Psoas muscle (tissue), 8 donors: ENCODE data around the gene TGM6. TPM values are rescaled to one million over a fixed set of nuclear protein-coding genes. Genes with fewer than 3 reads are reported as not detected.

Experiments used
- ATAC-seq, 4 donors: fragments of 200-7000 bp; cut with Tn5 transposase; one replicate each; pipeline ENCODE4 v1.9.1; 2020; ENCODE audit warnings: moderate library complexity in 3 of 4, mild to moderate bottlenecking in 2 of 4
- DNase-seq, 2 donors: peaks; one replicate each; pipeline ENCODE4 v3.0.0-alpha.2; 2020
- H3K27ac ChIP-seq: fragments of 200-600 bp; one replicate; pipeline ENCODE4 v1.8.0; 2022
- H3K27me3 ChIP-seq, 3 donors: fragments of 200-600 bp in 1 of 3; one replicate each; pipeline versions ENCODE4 v1.6.1 to v1.8.0; 2013 to 2022; ENCODE audit warnings: low read length in 2 of 3, mild to moderate bottlenecking in 2 of 3, moderate library complexity in 1 of 3; ENCODE audit not compliant: insufficient read depth in 3 of 3
- H3K36me3 ChIP-seq, 2 donors: fragments of 200-600 bp in 1 of 2; one replicate each; pipeline versions ENCODE4 v1.6.1 to v1.8.0; 2013 to 2022; ENCODE audit warnings: low read depth in 1 of 2, mild to moderate bottlenecking in 1 of 2, moderate library complexity in 1 of 2; ENCODE audit not compliant: insufficient read depth in 1 of 2
- H3K4me1 ChIP-seq: fragments of 200-600 bp; one replicate; pipeline ENCODE4 v1.8.0; 2022
- H3K4me3 ChIP-seq: fragments of 200-600 bp; one replicate; pipeline ENCODE4 v1.8.0; 2022; ENCODE audit warnings: mild to moderate bottlenecking
- H3K9me3 ChIP-seq: fragments of 200-600 bp; one replicate; pipeline ENCODE4 v1.8.0; 2022
- CTCF ChIP-seq: fragments of 200-600 bp; IDR thresholded peaks from one replicate; pipeline ENCODE4 v1.8.0; 2022; ENCODE audit warnings: antibody characterized with exemption
- WGBS, 3 donors: extraction: QIAGEN DNeasy Blood & Tissue Kit; methylation state at CpG; one replicate each; pipeline versions ENCODE4 v1.1.6 to v1.1.7; 2013; 5-methylcytosine and 5-hydroxymethylcytosine counted together
- intact Hi-C, 2 donors: fragments of 100-400 bp; cut with DNase I; formaldehyde crosslinking; loops; one replicate each; pipeline versions ENCODE4 v1.11.0 to v1.14.2; 2022
- polyA plus RNA-seq, 3 donors: library from polyadenylated mRNA; stranded (reverse); fragments of 200-250 nt; gene quantifications; one replicate each; pipeline ENCODE4 v1.2.3, GENCODE V29; 2013
- total RNA-seq, 4 donors: library from RNA; stranded (reverse); fragmentation: NEBNext Ultra II Directional in 2 of 4; extraction: Animal tissue kit (Norgen Biotek cat#: 25700) in 2 of 4; gene quantifications; one replicate each; pipeline versions ENCODE4 v1.2.1 to v1.2.4, GENCODE V29; 2021 to 2023
- donor health status: healthy with polysubstance abuse.
- donor health status: DM: no; HTN: no; CAD: no; lungs with moderate emphysema.
- donor health status: Bipolar disorder and iron deficiency.
- donor health status: healthy.
- donor health status: DM: yes; HTN: yes; CAD: no.
- donor health status: DM: no; HTN: no; CAD: no.
- donor health status: DM: no; HTN: no; CAD: no.
- donor health status: DM: yes; HTN: yes; CAD: no.

Gene TGM6
- total and polyA plus RNA-seq, 7 donors: not detected

GRCh38 chr20:2340136-2340535 is 40.6 kb upstream of the TGM6 start:
- intact Hi-C loops: no loop called here
- H3K4me1 ChIP-seq: no peaks in the 10 kb centered on the region

GRCh38 chr20:2340823-2341222 is 39.9 kb upstream of the TGM6 start:
- intact Hi-C loops: no loop called here
- peaks cover 0 to 3% (median 0%) of the 10 kb centered on the region in 3 donors for H3K27me3 ChIP-seq
- no peak overlapping the region for H3K27ac ChIP-seq

More at GRCh38 chr20:2340136-2340535, 40.6 kb upstream of the TGM6 start:
- Histone ChIP-seq H3K27ac (no peak overlapping the region), H3K36me3 (no peaks in the 10 kb centered on the region), H3K9me3 (no peaks in the 10 kb centered on the region), H3K27me3 (peaks cover 0 to 3% (median 0%) of the 10 kb centered on the region in 3 donors), H3K4me3 (no peak overlapping the region)
- ATAC-seq (no peak), DNase-seq (no peak)
- WGBS, 3 donors: 91 to 95% (median 95%) methylated on average over 11 of the region's 11 CpGs
- TF ChIP-seq CTCF: no peak

GRCh38 chr20:2341336-2341735 is 39.4 kb upstream of the TGM6 start:
- ATAC-seq: no peak
- H3K4me3 ChIP-seq: no peak overlapping the region
- no peak for DNase-seq
- H3K27me3 ChIP-seq: peaks cover 0 to 3% (median 0%) of the 10 kb centered on the region in 3 donors
- H3K27ac ChIP-seq: no peak overlapping the region
- no peak for TF ChIP-seq CTCF
- intact Hi-C loops: no loop called here
- 78 to 87% (median 84%) methylated on average over 7 of the region's 7 CpGs for WGBS, 3 donors
- no peaks in the 10 kb centered on the region for H3K36me3 ChIP-seq
- H3K9me3 ChIP-seq: no peaks in the 10 kb centered on the region
- no peaks in the 10 kb centered on the region for H3K4me1 ChIP-seq

More at GRCh38 chr20:2340823-2341222, 39.9 kb upstream of the TGM6 start:
- Histone ChIP-seq H3K4me3 (no peak overlapping the region), H3K4me1 (no peaks in the 10 kb centered on the region), H3K9me3 (no peaks in the 10 kb centered on the region), H3K36me3 (no peaks in the 10 kb centered on the region)
- no peak for TF ChIP-seq CTCF
- DNase-seq: no peak
- 90 to 92% (median 90%) methylated on average over 6 of the region's 6 CpGs for WGBS, 3 donors
- ATAC-seq: no peak

GRCh38 chr20:2342243-2342642 is 38.5 kb upstream of the TGM6 start:
- intact Hi-C loops: no loop called here
- WGBS, 3 donors: 75 to 85% (median 76%) methylated on average over 3 of the region's 3 CpGs
- Histone ChIP-seq H3K4me1 (no peaks in the 10 kb centered on the region), H3K4me3 (no peak overlapping the region), H3K36me3 (no peaks in the 10 kb centered on the region), H3K27ac (no peak overlapping the region), H3K9me3 (no peaks in the 10 kb centered on the region), H3K27me3 (peaks cover 0 to 3% (median 0%) of the 10 kb centered on the region in 3 donors)
- no peak for ATAC-seq
- TF ChIP-seq CTCF: no peak
- no peak for DNase-seq

GRCh38 chr20:2346188-2346587 is 34.5 kb upstream of the TGM6 start:
- Histone ChIP-seq H3K4me1 (no peaks in the 10 kb centered on the region), H3K4me3 (no peak overlapping the region), H3K36me3 (no peaks in the 10 kb centered on the region), H3K27ac (no peak overlapping the region), H3K9me3 (no peaks in the 10 kb centered on the region), H3K27me3 (peaks cover 0 to 18% (median 5%) of the 10 kb centered on the region in 3 donors)
- 45 to 63% (median 56%) methylated on average over 3 of the region's 3 CpGs for WGBS, 3 donors
- DNase-seq (no peak), ATAC-seq (no peak)
- intact Hi-C loops: loop anchor here in 1 of 2 donors (5.0 kb wide), 1 partner anchor 139 kb away; no protein-coding TSS in a partner anchor
- no peak for TF ChIP-seq CTCF
